H1 (cell line): ENCODE data around the gene PACSIN1. TPM values are rescaled to one million over a fixed set of nuclear protein-coding genes. Genes with fewer than 3 reads are reported as not detected.

ENCODE experiments used
- CTCF ChIA-PET: fragments of 300-600 bp; sonication (Branson Sonifier 250); formaldehyde crosslinking; loops from one replicate; lab custom pipeline; 2021; ENCODE audit not compliant: partially characterized antibody; lab: Charles Lee
- POLR2A ChIA-PET: fragments of 300-600 bp; sonication (Branson Sonifier 250); formaldehyde crosslinking; loops from one replicate; lab custom pipeline; 2021; ENCODE audit warnings: inconsistent platforms; ENCODE audit not compliant: partially characterized antibody; lab: Charles Lee
- DNase-seq, 2 experiments: peaks; one replicate each; pipeline versions ENCODE4 v3.0.0 to v3.0.0-alpha.2; 2010 to 2022; ENCODE audit warnings: low spot score in 2 of 2, low read depth in 1 of 2, mixed read lengths in 1 of 2
- FAIRE-seq: peaks from 2 replicates; lab custom pipeline; 2011; peaks lifted over from hg19 to GRCh38; lab: Jason Lieb, UNC
- H2AFZ ChIP-seq: 2 replicates; pipeline ENCODE4 v1.8.1; 2012; ENCODE audit warnings: low read length, inconsistent platforms
- H2AK5ac ChIP-seq: 2 replicates; pipeline ENCODE4 v1.6.1; 2013; ENCODE audit warnings: low read depth, low read length
- H2BK120ac ChIP-seq: replicated peaks from 2 replicates; pipeline ENCODE3; 2013; ENCODE audit warnings: low read depth, low read length, inconsistent platforms
- H2BK12ac ChIP-seq: 2 replicates; pipeline ENCODE4 v1.6.1; 2013; ENCODE audit warnings: low read depth, low read length
- H2BK15ac ChIP-seq: 2 replicates; pipeline ENCODE4 v1.6.1; 2013; ENCODE audit warnings: low read length
- H2BK20ac ChIP-seq: 2 replicates; pipeline ENCODE4 v1.6.1; 2013; ENCODE audit warnings: low read length
- H2BK5ac ChIP-seq: 2 replicates; pipeline ENCODE4 v1.6.1; 2013; ENCODE audit warnings: low read depth, low read length
- H3K14ac ChIP-seq: 2 replicates; pipeline ENCODE4 v1.6.1; 2013; ENCODE audit warnings: inconsistent platforms; ENCODE audit not compliant: insufficient read length
- H3K18ac ChIP-seq: 2 replicates; pipeline ENCODE4 v1.6.1; 2013; ENCODE audit warnings: low read length; ENCODE audit errors: extremely low read depth
- H3K23ac ChIP-seq: 2 replicates; pipeline ENCODE4 v1.6.1; 2013; ENCODE audit warnings: inconsistent platforms; ENCODE audit not compliant: insufficient read length
- H3K23me2 ChIP-seq: 2 replicates; pipeline ENCODE4 v1.6.1; 2013; ENCODE audit warnings: low read depth, low read length
- H3K27ac ChIP-seq: 2 replicates; pipeline ENCODE4 v1.6.1; 2011; ENCODE audit warnings: low read depth, low read length, inconsistent platforms
- H3K27me3 ChIP-seq, 4 experiments: replicated peaks in 1 of 4; 1 replicate in 1 of 4; 2 replicates in 3 of 4; pipeline versions ENCODE4 v1.6.1 to v1.8.1; 2011 to 2013; ENCODE audit warnings: low read length in 3 of 4, mild to moderate bottlenecking in 3 of 4, inconsistent platforms in 2 of 4, mixed read lengths in 2 of 4, moderate library complexity in 1 of 4; ENCODE audit not compliant: control insufficient read depth in 3 of 4, insufficient read depth in 3 of 4; ENCODE audit errors: extremely low read depth in 1 of 4
- H3K36me3 ChIP-seq, 4 experiments: 2 replicates each; pipeline versions ENCODE4 v1.6.1 to v1.8.1; 2011 to 2013; ENCODE audit warnings: mild to moderate bottlenecking in 4 of 4, low read length in 3 of 4, moderate library complexity in 2 of 4, control low read depth in 1 of 4, inconsistent platforms in 1 of 4; ENCODE audit not compliant: insufficient read depth in 4 of 4, control insufficient read depth in 2 of 4
- H3K4ac ChIP-seq: replicated peaks from 2 replicates; pipeline ENCODE3; 2013; ENCODE audit warnings: low read length, low read depth, mixed read lengths, inconsistent platforms; ENCODE audit not compliant: insufficient read length
- H3K4me1 ChIP-seq, 4 experiments: replicated peaks in 1 of 4; 1 replicate in 1 of 4; 2 replicates in 3 of 4; pipeline versions ENCODE4 v1.6.1 to v1.8.1; 2011 to 2013; ENCODE audit warnings: low read length in 3 of 4, inconsistent platforms in 2 of 4, mixed read lengths in 1 of 4; ENCODE audit not compliant: insufficient read depth in 4 of 4, control insufficient read depth in 3 of 4
- H3K4me2 ChIP-seq, 2 experiments: 2 replicates each; pipeline versions ENCODE4 v1.6.1 to v1.8.1; 2011 to 2013; ENCODE audit warnings: low read depth in 2 of 2, low read length in 2 of 2, control low read depth in 1 of 2, inconsistent platforms in 1 of 2, mild to moderate bottlenecking in 1 of 2; ENCODE audit not compliant: insufficient read depth in 1 of 2
- H3K4me3 ChIP-seq, 4 experiments: fragments of 200-600, 300-600 bp in 1 of 4; sonication (generic), shearing (Covaris generic), sonication (Bioruptor Twin) in 1 of 4; 2 replicates each; pipeline versions ENCODE4 v1.5.1 to v1.8.1; 2011 to 2016; ENCODE audit warnings: low read length in 4 of 4, low read depth in 3 of 4, control low read depth in 2 of 4, inconsistent platforms in 2 of 4, mild to moderate bottlenecking in 2 of 4, mixed read lengths in 1 of 4, moderate library complexity in 1 of 4; ENCODE audit not compliant: insufficient read depth in 2 of 4; ENCODE audit errors: extremely low read depth in 1 of 4
- H3K56ac ChIP-seq: replicated peaks from 2 replicates; pipeline ENCODE3; 2013; ENCODE audit warnings: low read depth, mild to moderate bottlenecking, mixed read lengths, low read length, inconsistent platforms; ENCODE audit not compliant: insufficient read length
- H3K79me1 ChIP-seq: 2 replicates; pipeline ENCODE4 v1.6.1; 2013; ENCODE audit warnings: low read depth, low read length, control low read depth
- H3K79me2 ChIP-seq, 2 experiments: 2 replicates each; pipeline versions ENCODE4 v1.6.1 to v1.8.1; 2012 to 2013; ENCODE audit warnings: low read length in 2 of 2, mild to moderate bottlenecking in 2 of 2, inconsistent platforms in 1 of 2; ENCODE audit not compliant: insufficient read depth in 2 of 2, control insufficient read depth in 1 of 2
- H3K9ac ChIP-seq, 4 experiments: replicated peaks in 1 of 4; 1 replicate in 1 of 4; 2 replicates in 3 of 4; pipeline versions ENCODE4 v1.6.1 to v1.8.1; 2011 to 2013; ENCODE audit warnings: low read depth in 3 of 4, low read length in 3 of 4, control low read depth in 2 of 4, mild to moderate bottlenecking in 2 of 4, moderate library complexity in 2 of 4, inconsistent platforms in 1 of 4; ENCODE audit errors: extremely low read depth in 1 of 4
- H3K9me3 ChIP-seq, 2 experiments: 2 replicates each; pipeline versions ENCODE4 v1.6.1 to v1.8.1; 2012 to 2013; ENCODE audit warnings: mild to moderate bottlenecking in 2 of 2, moderate library complexity in 2 of 2, control low read depth in 1 of 2, inconsistent platforms in 1 of 2, low read depth in 1 of 2, low read length in 1 of 2, mixed read lengths in 1 of 2; ENCODE audit not compliant: insufficient read depth in 2 of 2
- H4K20me1 ChIP-seq, 2 experiments: replicated peaks in 1 of 2; 2 replicates each; pipeline versions ENCODE3 to v1.8.1; 2011 to 2013; ENCODE audit warnings: inconsistent platforms in 2 of 2, low read length in 2 of 2, mild to moderate bottlenecking in 1 of 2; ENCODE audit not compliant: insufficient read depth in 2 of 2, control insufficient read depth in 1 of 2
- H4K5ac ChIP-seq: 2 replicates; pipeline ENCODE4 v1.6.1; 2013; ENCODE audit warnings: low read length, low read depth, mixed read lengths, inconsistent platforms; ENCODE audit not compliant: insufficient read length
- H4K8ac ChIP-seq: 2 replicates; pipeline ENCODE4 v1.8.0; 2013; ENCODE audit warnings: mild to moderate bottlenecking, moderate library complexity, low read length, inconsistent platforms; ENCODE audit not compliant: insufficient read depth; ENCODE audit errors: extremely low read depth
- H4K91ac ChIP-seq: replicated peaks from 2 replicates; pipeline ENCODE3; 2013; ENCODE audit warnings: low read length, mixed read lengths, inconsistent platforms; ENCODE audit not compliant: insufficient read length
- EGR1 ChIP-seq: IDR thresholded peaks from 2 replicates; pipeline ENCODE4 v1.6.1; 2011; ENCODE audit warnings: low read depth, low read length, borderline replicate concordance
- KDM1A ChIP-seq: fragments of 200-600, 300-600 bp; sonication (generic); IDR thresholded peaks from 2 replicates; pipeline ENCODE4 v1.7.1; 2016; ENCODE audit warnings: mild to moderate bottlenecking, low read length, borderline replicate concordance
- POLR2A ChIP-seq, 2 experiments: IDR thresholded peaks; 1 replicate in 1 of 2; 2 replicates in 1 of 2; pipeline ENCODE4 v1.6.1; 2011; ENCODE audit warnings: low read depth in 2 of 2, low read length in 2 of 2, mild to moderate bottlenecking in 2 of 2; ENCODE audit errors: control extremely low read depth in 1 of 2
- POU5F1 ChIP-seq: IDR thresholded peaks from 2 replicates; pipeline ENCODE4 v1.6.1; 2011; ENCODE audit warnings: low read depth, mild to moderate bottlenecking, low read length, moderate library complexity
- WGBS, 2 experiments: shearing (Covaris generic) in 1 of 2; methylation state at CpG; one replicate each; pipeline versions ENCODE4 v1.1.6 to v1.1.7; 2013 to 2015; ENCODE audit warnings: low lambda C conversion rate in 2 of 2, mixed read lengths in 2 of 2, inconsistent platforms in 1 of 2, low coverage in 1 of 2, missing lambda C conversion rate in 1 of 2; ENCODE audit not compliant: insufficient replicate concordance in 2 of 2, insufficient coverage in 1 of 2, insufficient read length in 1 of 2; ENCODE audit errors: extremely low coverage in 1 of 2, missing lambda C conversion rate in 1 of 2; 5-methylcytosine and 5-hydroxymethylcytosine counted together
- polyA plus RNA-seq, 7 experiments: library from polyadenylated mRNA; depleted of rRNA in 3 of 7; stranded (reverse) in 5 of 7; unstranded in 2 of 7; fragments of >200 nt in 5 of 7; fragments of 200-250 nt in 2 of 7; gene quantifications; 1 replicate in 5 of 7; 2 replicates in 1 of 7; 4 replicates in 1 of 7; pipeline versions ENCODE4 v1.2.1 to v1.2.3, GENCODE V29; 2011 to 2013; ENCODE audit warnings: missing spikeins in 2 of 7, mixed read lengths in 2 of 7
- total RNA-seq: library from RNA; stranded (reverse); fragmentation: NEBNext Ultra II Directional; extraction: Animal tissue kit (Norgen Biotek cat#: 25700); gene quantifications from 2 replicates; pipeline ENCODE4 v1.2.1, GENCODE V29; 2021

PACSIN1 gene
- total and polyA plus RNA-seq, 2 of the 8 experiments (the other 6 are each of a cell fraction or from before 2014, with no cell fraction given) = 5.9 to 11.1 TPM

- FAIRE-seq (no peak), DNase-seq (no peak)
- no peak overlapping the region for H4K91ac ChIP-seq
- H3K4ac ChIP-seq = no peak overlapping the region
- H3K4me1 ChIP-seq = peaks cover 0 to 17% (median 5%) of the 10 kb centered on the region in 4 experiments; a peak in 4 of 7 replicates
- no peak overlapping the region for H3K4me3 ChIP-seq
- no peak overlapping the region for H3K56ac ChIP-seq
- no peak overlapping the region for H3K18ac ChIP-seq
- no peaks in the 10 kb centered on the region; a peak in 1 of 4 replicates for H3K9me3 ChIP-seq
- H3K36me3 ChIP-seq = no peaks in the 10 kb centered on the region
- H3K79me2 ChIP-seq = no peaks in the 10 kb centered on the region
- H3K9ac ChIP-seq = no peak overlapping the region
- no peak overlapping the region for H2AK5ac ChIP-seq
- H2BK12ac ChIP-seq = no peak overlapping the region
- H3K23ac ChIP-seq = no peak overlapping the region
- H4K5ac ChIP-seq = no peak overlapping the region
- 90% methylated on average over 5 of the region's 5 CpGs; no CpG with 5 or more reads in 1 of the 2 experiments for WGBS, 2 experiments
- H2BK5ac ChIP-seq = no peak overlapping the region
- H3K23me2 ChIP-seq = no peaks in the 10 kb centered on the region
- no peak overlapping the region for H3K14ac ChIP-seq
- H2BK120ac ChIP-seq = no peak overlapping the region
- H4K20me1 ChIP-seq = no peaks in the 10 kb centered on the region
- POLR2A ChIA-PET = no interaction called here
- H2BK20ac ChIP-seq = no peak overlapping the region
- no peak overlapping the region for H3K27ac ChIP-seq
- H2BK15ac ChIP-seq = no peak overlapping the region
- no peaks in the 10 kb centered on the region for H3K27me3 ChIP-seq
- no peak overlapping the region for H2AFZ ChIP-seq
- no peak overlapping the region for H3K4me2 ChIP-seq
- peaks cover 4% of the 10 kb centered on the region; the same call in 1 of the 2 replicates for H3K79me1 ChIP-seq
- no peak overlapping the region for H4K8ac ChIP-seq
- CTCF ChIA-PET = interaction anchor here (1.1 to 1.2 kb wide), 2 partner anchors 13 to 21 kb away, joined by 4 read pairs; no protein-coding TSS in a partner anchor
- TF ChIP-seq POU5F1 (no peak), KDM1A (no peak), EGR1 (no peak), POLR2A (IDR thresholded peaks at IDR 0.05; ENCODE audit: control extremely low read depth in 1 of 2, low read depth in 2 of 2, low read length in 2 of 2) (no peak)
Observed at GRCh38 chr6:34472425-34472824, 6.5 kb downstream of the PACSIN1 start.
